Tibial artery (tissue), 4 donors: ENCODE data around the gene BACH2.

Source experiments
- DNase-seq, 2 donors: peaks; one replicate each; pipeline ENCODE4 v3.0.0-alpha.2; 2019
- H3K27ac ChIP-seq, 2 donors: fragments of 200-600 bp; sonication (generic) in 1 of 2; 1 replicate in 1 of 2; 2 replicates in 1 of 2; pipeline ENCODE4 v1.5.1; 2018 to 2019; ENCODE audit warnings: mild to moderate bottlenecking in 1 of 2
- H3K27me3 ChIP-seq, 2 donors: fragments of 200-600 bp; sonication (generic) in 1 of 2; one replicate each; pipeline versions ENCODE4 v1.5.1 to v1.6.0; 2016 to 2019
- H3K36me3 ChIP-seq, 3 donors: fragments of 200-600 bp; sonication (generic) in 2 of 3; one replicate each; pipeline ENCODE4 v1.5.1; 2016 to 2019; ENCODE audit warnings: mild to moderate bottlenecking in 2 of 3
- H3K4me1 ChIP-seq, 4 donors: fragments of 200-600 bp; sonication (generic) in 2 of 4; 1 replicate in 3 of 4; 2 replicates in 1 of 4; pipeline ENCODE4 v1.5.1; 2016 to 2019
- H3K4me3 ChIP-seq, 2 donors: fragments of 200-600 bp; sonication (generic) in 1 of 2; 1 replicate in 1 of 2; 2 replicates in 1 of 2; pipeline ENCODE4 v1.5.1; 2018 to 2019; ENCODE audit warnings: mild to moderate bottlenecking in 2 of 2
- H3K9me3 ChIP-seq, 3 donors: fragments of 200-600 bp; sonication (generic) in 1 of 3; one replicate each; pipeline ENCODE4 v1.5.1; 2016 to 2019
- intact Hi-C: fragments of 100-400 bp; cut with DNase I; formaldehyde crosslinking; loops from one replicate; pipeline ENCODE4 v1.15.0; 2023; ENCODE audit warnings: low total_unique reads
- TF ChIP-seq, protein P1 (sequence below), 2 experiments: fragments of 200-600 bp in 1 of 2; fragments of 450-650 bp in 1 of 2; IDR thresholded peaks; one replicate each; pipeline ENCODE4 v1.5.1; 2017 to 2019; ENCODE audit warnings: antibody characterized with exemption in 2 of 2, mild to moderate bottlenecking in 1 of 2, moderate library complexity in 1 of 2

Gene BACH2

GRCh38 chr6:90241229-90241880 is 55.3 kb downstream of the BACH2 start:
- no peaks in the 10 kb centered on the region for H3K27me3 ChIP-seq
- DNase-seq, result no peak
- H3K9me3 ChIP-seq, result no peaks in the 10 kb centered on the region
- no peaks in the 10 kb centered on the region for H3K36me3 ChIP-seq
- intact Hi-C loops, result no loop called here
- no peaks in the 10 kb centered on the region for H3K4me1 ChIP-seq
- no peak overlapping the region for H3K27ac ChIP-seq
- no peak overlapping the region for H3K4me3 ChIP-seq
- TF ChIP-seq, protein P1, sequence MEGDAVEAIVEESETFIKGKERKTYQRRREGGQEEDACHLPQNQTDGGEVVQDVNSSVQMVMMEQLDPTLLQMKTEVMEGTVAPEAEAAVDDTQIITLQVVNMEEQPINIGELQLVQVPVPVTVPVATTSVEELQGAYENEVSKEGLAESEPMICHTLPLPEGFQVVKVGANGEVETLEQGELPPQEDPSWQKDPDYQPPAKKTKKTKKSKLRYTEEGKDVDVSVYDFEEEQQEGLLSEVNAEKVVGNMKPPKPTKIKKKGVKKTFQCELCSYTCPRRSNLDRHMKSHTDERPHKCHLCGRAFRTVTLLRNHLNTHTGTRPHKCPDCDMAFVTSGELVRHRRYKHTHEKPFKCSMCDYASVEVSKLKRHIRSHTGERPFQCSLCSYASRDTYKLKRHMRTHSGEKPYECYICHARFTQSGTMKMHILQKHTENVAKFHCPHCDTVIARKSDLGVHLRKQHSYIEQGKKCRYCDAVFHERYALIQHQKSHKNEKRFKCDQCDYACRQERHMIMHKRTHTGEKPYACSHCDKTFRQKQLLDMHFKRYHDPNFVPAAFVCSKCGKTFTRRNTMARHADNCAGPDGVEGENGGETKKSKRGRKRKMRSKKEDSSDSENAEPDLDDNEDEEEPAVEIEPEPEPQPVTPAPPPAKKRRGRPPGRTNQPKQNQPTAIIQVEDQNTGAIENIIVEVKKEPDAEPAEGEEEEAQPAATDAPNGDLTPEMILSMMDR (IDR thresholded peaks at IDR 0.05), result no peak

DNA sequence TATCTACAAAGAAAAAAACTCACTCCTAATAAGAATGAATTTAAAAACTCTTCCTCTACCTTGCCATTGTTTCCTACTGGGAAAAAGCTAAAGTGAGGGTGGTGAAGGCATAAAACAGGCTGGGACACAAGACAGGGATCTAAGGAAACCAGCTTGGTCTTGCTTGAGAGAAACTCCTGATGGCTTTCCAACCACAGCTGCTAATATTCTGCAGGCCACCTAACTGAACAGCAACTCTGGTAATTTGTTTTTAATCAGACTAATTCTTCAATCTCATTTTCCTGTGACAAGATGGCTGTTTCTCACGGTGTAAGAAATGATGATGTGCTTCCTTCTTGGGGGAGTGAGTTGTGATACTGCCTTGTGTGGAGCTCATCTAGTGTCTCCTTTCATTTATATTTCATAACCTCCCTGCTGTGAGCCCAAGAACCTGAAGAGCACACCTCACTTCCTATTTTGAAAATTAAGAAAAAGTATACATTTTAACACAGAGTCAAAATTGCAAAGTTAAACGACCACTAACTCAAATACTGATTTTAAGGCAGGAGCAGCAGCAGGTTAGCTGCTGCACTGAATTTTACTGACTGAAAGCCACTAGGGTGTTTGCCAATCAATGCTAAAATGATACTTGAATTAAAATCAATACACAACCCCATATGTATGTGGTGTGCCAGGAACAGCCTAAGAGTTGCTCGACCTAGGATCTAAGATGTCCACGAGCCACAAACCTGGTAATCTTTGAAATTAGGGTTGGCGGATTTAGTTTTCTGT is 58.0 kb downstream of the BACH2 start:
- TF ChIP-seq, protein P1 (IDR thresholded peaks at IDR 0.05), result no peak
- intact Hi-C loops, result no loop called here
- Histone ChIP-seq H3K4me3 (no peak overlapping the region), H3K36me3 (no peaks in the 10 kb centered on the region), H3K4me1 (no peaks in the 10 kb centered on the region), H3K27me3 (no peaks in the 10 kb centered on the region), H3K9me3 (no peaks in the 10 kb centered on the region), H3K27ac (no peak overlapping the region)
- no peak for DNase-seq

- no peak overlapping the region for H3K27ac ChIP-seq
- H3K4me1 ChIP-seq, result no peaks in the 10 kb centered on the region
- no peaks in the 10 kb centered on the region for H3K9me3 ChIP-seq
- TF ChIP-seq, protein P1 (IDR thresholded peaks at IDR 0.05), result no peak
- no peaks in the 10 kb centered on the region for H3K27me3 ChIP-seq
- no peaks in the 10 kb centered on the region for H3K36me3 ChIP-seq
- no peak overlapping the region for H3K4me3 ChIP-seq
- no peak for DNase-seq
- intact Hi-C loops, result no loop called here
Measured at GRCh38 chr6:90237350-90237990, 59.2 kb downstream of the BACH2 start.

DNA sequence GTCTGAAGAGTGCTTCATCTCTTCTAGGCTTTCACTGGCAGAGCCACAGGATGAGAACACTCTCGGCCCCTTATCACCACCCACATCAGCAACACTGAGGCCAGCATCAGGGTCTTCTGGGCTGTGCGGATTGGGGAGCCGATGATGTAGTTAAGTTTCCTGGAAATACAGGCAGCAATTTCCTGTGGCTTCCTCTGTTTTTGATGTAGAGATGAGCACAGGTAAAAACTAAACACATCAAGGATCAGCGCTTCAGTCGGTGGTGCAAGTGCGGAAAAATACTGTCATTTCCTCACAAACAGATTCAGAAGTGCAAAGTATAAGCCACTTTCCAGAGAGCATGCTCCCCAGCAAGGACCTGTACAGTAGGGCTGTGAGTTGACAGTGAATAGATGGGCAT is 62.6 kb downstream of the BACH2 start:
- Histone ChIP-seq H3K4me3 (no peak overlapping the region), H3K27ac (no peak overlapping the region), H3K4me1 (no peaks in the 10 kb centered on the region), H3K27me3 (no peaks in the 10 kb centered on the region), H3K9me3 (no peaks in the 10 kb centered on the region), H3K36me3 (no peaks in the 10 kb centered on the region)
- DNase-seq, result no peak
- intact Hi-C loops, result no loop called here
- TF ChIP-seq, protein P1 (IDR thresholded peaks at IDR 0.05), result no peak

- Histone ChIP-seq H3K27me3 (no peaks in the 10 kb centered on the region), H3K4me1 (no peaks in the 10 kb centered on the region), H3K4me3 (no peak overlapping the region), H3K36me3 (no peaks in the 10 kb centered on the region), H3K9me3 (no peaks in the 10 kb centered on the region), H3K27ac (no peak overlapping the region)
- no peak for DNase-seq
- intact Hi-C loops, result no loop called here
- TF ChIP-seq, protein P1 (IDR thresholded peaks at IDR 0.05), result no peak
Measured at GRCh38 chr6:90233213-90233612, 63.4 kb downstream of the BACH2 start.
